Stomach smooth muscle (tissue), 2 donors: ENCODE measurements around the gene DLK1.

Experiments used
- H3K27ac ChIP-seq: one replicate; pipeline ENCODE4 v1.7.0; 2013; ENCODE audit warnings: mild to moderate bottlenecking, low read length, inconsistent platforms
- H3K27me3 ChIP-seq, 2 donors: one replicate each; pipeline ENCODE4 v1.7.0; 2013; ENCODE audit warnings: low read length in 2 of 2; ENCODE audit not compliant: insufficient read depth in 2 of 2, control insufficient read depth in 1 of 2
- H3K36me3 ChIP-seq, 2 donors: one replicate each; pipeline ENCODE4 v1.7.0; 2013; ENCODE audit warnings: low read length in 2 of 2; ENCODE audit not compliant: control insufficient read depth in 2 of 2, insufficient read depth in 2 of 2
- H3K4me1 ChIP-seq: one replicate; pipeline ENCODE4 v1.7.0; 2013; ENCODE audit warnings: low read length; ENCODE audit not compliant: control insufficient read depth, insufficient read depth
- H3K4me3 ChIP-seq, 2 donors: one replicate each; pipeline ENCODE4 v1.7.0; 2013; ENCODE audit warnings: low read length in 2 of 2
- H3K9ac ChIP-seq, 2 donors: one replicate each; pipeline ENCODE4 v1.7.0; 2013; ENCODE audit warnings: low read length in 2 of 2, mild to moderate bottlenecking in 1 of 2
- H3K9me3 ChIP-seq, 2 donors: one replicate each; pipeline ENCODE4 v1.7.0; 2013; ENCODE audit warnings: low read length in 2 of 2; ENCODE audit not compliant: control insufficient read depth in 2 of 2
- donor health status: healthy.
- donor health status: Pancreatic carcinoma.

The DLK1 gene

GRCh38 chr14:100706200-100706599, 20.5 kb upstream of the DLK1 start:
- no peak overlapping the region for H3K4me3 ChIP-seq
- no peak overlapping the region for H3K27ac ChIP-seq
- H3K9ac ChIP-seq: no peak overlapping the region
- H3K9me3 ChIP-seq: peaks cover 0 to 2% of the 10 kb centered on the region in 2 donors
- peaks cover 0 to 5% of the 10 kb centered on the region in 2 donors for H3K27me3 ChIP-seq
- peaks cover 11% of the 10 kb centered on the region for H3K4me1 ChIP-seq
- H3K36me3 ChIP-seq: no peaks in the 10 kb centered on the region

DNA sequence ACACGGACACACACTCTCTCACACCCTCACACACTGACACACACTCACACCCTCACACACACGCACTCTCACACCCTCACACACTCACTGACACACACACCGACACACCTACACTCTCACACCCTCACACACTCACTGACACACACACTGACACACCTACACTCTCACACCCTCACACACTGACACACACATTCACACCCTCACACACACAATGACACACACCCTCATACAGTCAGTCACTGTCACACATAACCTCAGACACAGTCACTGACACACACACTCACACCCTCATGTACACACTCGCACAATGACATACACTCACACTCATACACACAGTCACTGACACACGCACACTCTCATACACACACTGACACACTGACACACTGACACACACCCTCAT, 19.8 kb upstream of the DLK1 start:
- Histone ChIP-seq H3K4me1 (peaks cover 11% of the 10 kb centered on the region), H3K36me3 (no peaks in the 10 kb centered on the region), H3K9ac (no peak overlapping the region), H3K4me3 (no peak overlapping the region), H3K27ac (no peak overlapping the region), H3K27me3 (peaks cover 0 to 5% of the 10 kb centered on the region in 2 donors), H3K9me3 (peaks cover 0 to 2% of the 10 kb centered on the region in 2 donors)

DNA sequence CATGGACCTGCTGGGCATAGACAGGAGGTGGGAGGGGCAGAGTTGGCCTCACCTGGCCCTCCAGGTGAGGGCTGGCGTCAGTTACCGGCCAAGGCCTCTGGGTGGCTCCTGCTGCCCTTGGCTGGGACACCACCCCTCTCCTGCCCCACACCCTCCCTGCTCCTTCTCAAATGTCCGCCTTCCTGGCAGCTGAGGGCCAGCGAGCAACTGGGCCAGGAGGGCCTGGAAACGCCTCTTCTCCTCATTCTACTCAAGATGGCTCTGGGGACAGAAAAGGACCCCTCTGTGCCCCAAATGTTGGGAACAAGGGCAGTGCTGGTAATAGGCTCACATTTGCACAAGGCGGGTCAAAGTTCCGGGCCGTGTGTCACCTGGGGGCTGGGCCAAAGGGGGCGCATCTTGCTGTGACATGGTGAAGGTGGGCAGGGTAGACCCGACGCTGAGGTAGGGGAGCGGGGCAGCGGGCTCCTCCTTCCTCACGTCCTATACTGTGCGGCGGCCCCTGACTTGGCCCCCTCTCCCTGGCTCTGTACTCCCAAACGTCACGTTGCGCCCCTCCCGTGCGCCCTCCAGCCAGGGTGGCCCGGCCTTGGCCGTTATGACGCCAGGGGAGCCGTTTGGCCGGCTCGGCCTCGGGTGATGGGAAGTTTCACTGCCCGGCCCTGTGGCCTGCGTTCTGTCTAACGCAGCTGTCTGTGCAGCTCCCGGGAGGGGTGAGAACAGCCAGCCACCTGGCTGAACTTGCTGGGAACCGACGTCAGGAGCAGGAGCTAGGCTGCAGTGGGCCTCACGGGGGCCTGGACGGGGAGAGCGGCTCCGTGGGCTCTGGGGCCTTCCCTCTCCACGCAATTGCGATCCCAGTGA, 18.0 kb upstream of the DLK1 start:
- no peak overlapping the region for H3K4me3 ChIP-seq
- H3K27ac ChIP-seq: peak overlapping the region; percentile 62
- peaks cover 11% of the 10 kb centered on the region for H3K4me1 ChIP-seq

DNA sequence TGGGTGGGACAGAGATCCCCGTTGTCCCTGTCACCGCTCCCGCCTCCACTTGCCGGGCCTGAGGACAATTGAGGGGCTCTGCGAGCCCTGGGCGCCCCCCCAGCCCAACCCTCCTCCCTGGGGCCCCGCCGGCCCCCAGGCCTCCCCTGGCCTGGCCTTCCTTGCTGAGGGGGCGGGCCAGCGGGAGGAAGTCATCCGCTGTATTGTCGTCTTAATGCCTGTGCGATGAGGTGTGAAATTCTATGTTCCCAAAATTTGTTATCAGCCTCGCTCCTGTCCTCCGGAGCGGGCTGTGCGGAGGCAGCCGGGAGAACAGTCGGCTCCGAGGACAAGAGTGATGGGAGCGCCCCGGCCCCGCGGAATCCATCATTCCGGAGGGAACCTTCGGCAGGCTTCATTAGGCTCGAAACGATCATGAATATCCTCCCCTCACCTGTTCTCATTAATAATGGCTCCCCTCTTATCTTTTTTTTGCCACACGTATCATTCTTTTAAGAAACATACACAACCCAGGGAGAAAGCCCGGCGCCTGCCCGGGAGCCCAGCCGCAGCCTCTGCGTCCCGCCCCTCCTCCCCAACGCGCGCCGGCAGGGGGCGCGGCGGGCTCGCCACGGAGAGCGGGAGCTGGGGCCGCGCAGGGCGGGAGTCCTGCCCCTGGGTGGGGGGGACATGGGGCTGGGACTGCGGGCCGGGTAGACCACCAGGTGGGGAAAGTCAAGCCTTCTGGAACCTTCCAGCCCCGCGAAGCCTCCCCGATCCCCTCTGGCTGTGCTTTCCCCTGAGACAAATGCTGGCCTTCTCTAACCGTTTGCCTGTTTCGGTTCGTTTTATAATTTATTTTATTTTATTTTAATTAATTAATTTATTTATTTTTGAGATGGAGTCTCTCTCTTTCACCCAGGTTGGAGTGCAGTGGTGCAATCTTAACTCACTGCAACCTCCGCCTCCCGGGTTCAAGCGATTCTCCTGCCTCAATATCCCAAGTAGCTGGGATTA, 17.1 kb upstream of the DLK1 start:
- Histone ChIP-seq H3K36me3 (no peaks in the 10 kb centered on the region), H3K9ac (peak overlapping the region; percentile 21 to 35), H3K9me3 (no peaks in the 10 kb centered on the region), H3K4me1 (peaks cover 11% of the 10 kb centered on the region), H3K27ac (peak overlapping the region; percentile 62), H3K27me3 (peaks cover 0 to 5% of the 10 kb centered on the region in 2 donors), H3K4me3 (peak overlapping the region in 1 of 2 donors; percentile 40)

More for the DNA sequence above, 18.0 kb upstream of the DLK1 start:
- peak overlapping the region; percentile 21 to 33 for H3K9ac ChIP-seq
- H3K36me3 ChIP-seq: no peaks in the 10 kb centered on the region
- H3K27me3 ChIP-seq: peaks cover 0 to 5% of the 10 kb centered on the region in 2 donors
- H3K9me3 ChIP-seq: no peaks in the 10 kb centered on the region

GRCh38 chr14:100710391-100710790, 16.3 kb upstream of the DLK1 start:
- Histone ChIP-seq H3K27me3 (peaks cover 0 to 5% of the 10 kb centered on the region in 2 donors), H3K36me3 (no peaks in the 10 kb centered on the region), H3K9me3 (no peaks in the 10 kb centered on the region), H3K4me3 (no peak overlapping the region), H3K27ac (no peak overlapping the region), H3K4me1 (peaks cover 11% of the 10 kb centered on the region), H3K9ac (no peak overlapping the region)

DNA sequence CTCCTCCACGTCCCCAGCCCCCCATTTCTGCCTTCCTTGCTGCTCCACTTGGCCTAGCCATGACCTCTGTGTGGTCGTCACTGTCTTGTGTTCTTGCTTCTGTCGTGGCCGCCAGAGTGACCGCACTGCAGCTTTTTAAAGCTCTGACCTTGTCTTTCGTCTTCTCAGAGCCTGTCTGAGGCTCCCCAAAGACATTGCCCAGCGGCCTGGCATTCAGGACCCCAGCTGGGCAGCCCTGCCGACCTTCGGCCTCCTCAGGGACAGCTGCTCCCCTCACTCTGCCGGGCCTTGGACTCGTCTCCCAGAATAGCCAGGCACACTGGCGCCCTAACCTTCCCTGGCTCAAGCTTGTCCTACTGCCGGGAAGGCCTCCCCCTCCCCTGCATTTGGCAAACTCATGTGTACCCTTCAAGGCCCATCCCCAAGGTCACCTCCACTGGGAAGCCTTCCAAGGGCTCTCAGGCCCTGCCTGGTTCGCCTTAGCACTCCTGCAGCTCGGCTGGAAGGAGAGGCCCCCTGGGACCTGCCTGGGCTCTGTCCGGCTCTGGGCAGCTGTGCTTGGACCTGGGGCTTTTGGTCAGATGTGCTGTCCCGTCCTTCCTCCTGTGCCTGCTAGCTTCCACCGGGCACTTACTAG, 15.7 kb upstream of the DLK1 start:
- H3K9me3 ChIP-seq: peaks cover 0 to under 1% of the 10 kb centered on the region in 2 donors
- peaks cover 11% of the 10 kb centered on the region for H3K4me1 ChIP-seq
- no peak overlapping the region for H3K27ac ChIP-seq
- no peaks in the 10 kb centered on the region for H3K36me3 ChIP-seq
- no peak overlapping the region for H3K4me3 ChIP-seq
- peaks cover 0 to 5% of the 10 kb centered on the region in 2 donors for H3K27me3 ChIP-seq
- H3K9ac ChIP-seq: no peak overlapping the region

- H3K27me3 ChIP-seq: peaks cover 0 to 5% of the 10 kb centered on the region in 2 donors
- H3K36me3 ChIP-seq: no peaks in the 10 kb centered on the region
- H3K9me3 ChIP-seq: peaks cover 0 to 6% of the 10 kb centered on the region in 2 donors
- H3K27ac ChIP-seq: no peak overlapping the region
- H3K9ac ChIP-seq: no peak overlapping the region
- peaks cover 11% of the 10 kb centered on the region for H3K4me1 ChIP-seq
- no peak overlapping the region for H3K4me3 ChIP-seq
Observed at GRCh38 chr14:100711493-100711892, 15.2 kb upstream of the DLK1 start.

GRCh38 chr14:100712490-100712889, 14.2 kb upstream of the DLK1 start:
- Histone ChIP-seq H3K27ac (no peak overlapping the region), H3K9ac (no peak overlapping the region), H3K36me3 (no peaks in the 10 kb centered on the region), H3K4me1 (peaks cover 11% of the 10 kb centered on the region), H3K27me3 (peaks cover 0 to 5% of the 10 kb centered on the region in 2 donors), H3K9me3 (peaks cover 0 to 6% of the 10 kb centered on the region in 2 donors), H3K4me3 (no peak overlapping the region)

- no peaks in the 10 kb centered on the region for H3K36me3 ChIP-seq
- no peak overlapping the region for H3K9ac ChIP-seq
- H3K4me1 ChIP-seq: peaks cover 8% of the 10 kb centered on the region
- peaks cover 0 to 6% of the 10 kb centered on the region in 2 donors for H3K9me3 ChIP-seq
- H3K27me3 ChIP-seq: peaks cover 0 to 5% of the 10 kb centered on the region in 2 donors
- no peak overlapping the region for H3K4me3 ChIP-seq
- H3K27ac ChIP-seq: no peak overlapping the region
Observed at GRCh38 chr14:100713705-100714104, 13.0 kb upstream of the DLK1 start.

- Histone ChIP-seq H3K27me3 (peaks cover 0 to 5% of the 10 kb centered on the region in 2 donors), H3K4me3 (no peak overlapping the region), H3K36me3 (no peaks in the 10 kb centered on the region), H3K9ac (no peak overlapping the region), H3K27ac (no peak overlapping the region), H3K4me1 (peaks cover 2% of the 10 kb centered on the region), H3K9me3 (peaks cover 0 to 6% of the 10 kb centered on the region in 2 donors)
Observed at GRCh38 chr14:100714258-100714892, 12.3 kb upstream of the DLK1 start.
